ENCODE results near the gene HERC3. TPM values are rescaled to one million over a fixed set of nuclear protein-coding genes. Genes with fewer than 3 reads are reported as not detected.

HERC3 gene
- polyA plus RNA-seq, 12 donors, result 5.7 to 24.3 (median 17.3) TPM; not detected in 1

- no peak for DNase-seq
These were observed 153.4 kb downstream of the HERC3 start for GRCh38 chr4:88745581-88746163.

- no peak for DNase-seq
These were observed 153.9 kb downstream of the HERC3 start for GRCh38 chr4:88746206-88746605.

- no peak for DNase-seq
These were observed 155.1 kb downstream of the HERC3 start for GRCh38 chr4:88747351-88747750.

- DNase-seq, result no peak
These were observed 158.1 kb downstream of the HERC3 start for GRCh38 chr4:88750369-88750768.

- DNase-seq, result no peak
These were observed 159.2 kb downstream of the HERC3 start for GRCh38 chr4:88751258-88752075.

GRCh38 chr4:88752076-88752463 lies 159.8 kb downstream of the HERC3 start:
- no peak for DNase-seq

GRCh38 chr4:88752754-88753153 lies 160.5 kb downstream of the HERC3 start:
- DNase-seq, result no peak

GRCh38 chr4:88753658-88754571 lies 161.6 kb downstream of the HERC3 start:
- peak; percentile 58 for DNase-seq

GRCh38 chr4:88754796-88755195 lies 162.5 kb downstream of the HERC3 start:
- DNase-seq, result no peak

- DNase-seq, result no peak
These were observed 163.2 kb downstream of the HERC3 start for GRCh38 chr4:88755454-88755853.

- no peak for DNase-seq
These were observed 163.9 kb downstream of the HERC3 start for GRCh38 chr4:88756149-88756548.

- DNase-seq, result no peak
These were observed 164.8 kb downstream of the HERC3 start for GRCh38 chr4:88757067-88757466.

GRCh38 chr4:88757776-88758175 lies 165.5 kb downstream of the HERC3 start:
- DNase-seq, result no peak

Other genes starting within 250 kb of the HERC3 start
- 1 to 10 TPM in 8 of 12 donors, under 1 TPM in 2, not detected in 2; 0.84 to 3.5 (median 1.5) TPM for gene HERC6, start 213.6 kb upstream of the HERC3 start, polyA plus RNA-seq (ENCODE audit: insufficient read length in 12 of 12)
- 1 to 10 TPM in 11 of 12 donors, not detected in 1; 1.6 to 4.7 (median 3.2) TPM for gene HERC5, start 135.4 kb upstream of the HERC3 start, polyA plus RNA-seq (ENCODE audit: insufficient read length in 12 of 12)
- 100 to 1,000 TPM in 1 of 12 donors, 10 to 100 TPM in 10, not detected in 1; 52.8 to 113 (median 67.7) TPM for gene PYURF, start 68.7 kb upstream of the HERC3 start, polyA plus RNA-seq (ENCODE audit: insufficient read length in 12 of 12)
- 10 to 100 TPM in 2 of 12 donors, 1 to 10 TPM in 9, not detected in 1; 7.1 to 12.2 (median 9.0) TPM for gene NAP1L5, start 105.3 kb downstream of the HERC3 start, polyA plus RNA-seq (ENCODE audit: insufficient read length in 12 of 12)